GM23248 (cell line): ENCODE data around the gene ARID1B.

Experiments
- EZH2 ChIP-seq: fragments of 200-600 bp; sonication (generic); IDR thresholded peaks from 2 replicates; pipeline ENCODE4 v1.6.1; 2018; ENCODE audit warnings: antibody characterized with exemption, mild to moderate bottlenecking; ENCODE audit not compliant: insufficient read depth, poor library complexity, severe bottlenecking
- EZH2phosphoT487 ChIP-seq: fragments of 200-600 bp; sonication (generic); IDR thresholded peaks from 2 replicates; pipeline ENCODE4 v1.6.1; 2018; ENCODE audit warnings: antibody characterized with exemption, moderate library complexity, mild to moderate bottlenecking, low read depth; ENCODE audit not compliant: insufficient read depth

DNA sequence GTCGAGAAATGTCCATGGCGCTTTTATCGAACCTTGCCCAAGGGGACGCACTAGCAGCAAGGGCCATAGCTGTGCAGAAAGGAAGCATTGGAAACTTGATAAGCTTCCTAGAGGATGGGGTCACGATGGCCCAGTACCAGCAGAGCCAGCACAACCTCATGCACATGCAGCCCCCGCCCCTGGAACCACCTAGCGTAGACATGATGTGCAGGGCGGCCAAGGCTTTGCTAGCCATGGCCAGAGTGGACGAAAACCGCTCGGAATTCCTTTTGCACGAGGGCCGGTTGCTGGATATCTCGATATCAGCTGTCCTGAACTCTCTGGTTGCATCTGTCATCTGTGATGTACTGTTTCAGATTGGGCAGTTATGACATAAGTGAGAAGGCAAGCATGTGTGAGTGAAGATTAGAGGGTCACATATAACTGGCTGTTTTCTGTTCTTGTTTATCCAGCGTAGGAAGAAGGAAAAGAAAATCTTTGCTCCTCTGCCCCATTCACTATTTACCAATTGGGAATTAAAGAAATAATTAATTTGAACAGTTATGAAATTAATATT lies 430.4 kb downstream of the ARID1B start:
- TF ChIP-seq EZH2phosphoT487: no peak
- TF ChIP-seq EZH2: no peak
